Measurements from ENCODE around the gene HOXD10. TPM values are rescaled to one million over a fixed set of nuclear protein-coding genes. Genes with fewer than 3 reads are reported as not detected.

Gene HOXD10
- total RNA-seq, 1 donor from 2014 or later: not detected

DNA sequence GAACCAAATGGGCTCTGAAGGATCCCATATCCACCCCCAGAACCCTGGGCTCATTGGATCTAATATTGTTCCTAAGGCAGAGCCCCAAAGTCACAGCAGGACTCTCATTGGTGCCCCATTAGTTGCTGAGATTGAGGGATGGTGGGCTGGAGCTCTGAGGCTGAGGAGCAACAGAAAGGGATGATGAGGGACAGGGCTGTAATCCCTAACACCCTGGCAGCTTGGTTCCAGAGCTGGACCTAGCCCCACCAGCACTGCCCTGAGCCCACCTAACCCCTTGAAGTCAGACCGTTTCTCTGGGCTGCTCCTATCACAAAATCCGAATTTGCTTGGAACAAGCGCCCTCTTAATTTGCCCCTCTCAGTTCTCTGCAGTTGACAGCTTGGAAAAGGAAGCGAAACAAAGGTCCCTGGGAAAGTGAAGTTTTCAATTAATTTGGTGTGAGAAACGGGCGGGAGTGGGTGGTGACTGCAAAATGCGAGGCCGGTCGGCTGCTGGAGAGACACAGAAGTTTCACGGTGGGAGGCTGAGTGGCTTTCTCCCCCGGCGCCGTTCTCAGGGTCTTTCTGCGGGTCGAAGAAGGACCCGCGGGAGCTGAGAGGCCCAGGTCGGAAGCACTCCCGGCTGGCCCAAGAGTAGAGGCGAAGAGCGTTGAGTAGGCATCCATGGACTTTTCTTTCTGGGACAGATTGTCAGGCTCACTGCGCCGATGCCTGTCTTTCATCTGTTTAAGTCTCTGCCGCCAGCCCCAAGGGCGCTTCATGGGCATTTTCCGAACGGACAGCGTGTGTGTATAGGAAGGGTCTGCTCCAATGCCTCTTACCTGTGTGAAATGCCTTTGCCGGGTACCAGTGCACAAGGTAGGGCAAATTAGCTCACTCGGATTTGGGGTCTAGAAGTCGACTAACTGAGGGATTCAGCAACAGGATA lies 25.0 kb upstream of the HOXD10 start:
- no peaks in the 10 kb centered on the region for H3K36me3 ChIP-seq
- H3K4me3 ChIP-seq: no peak overlapping the region
- intact Hi-C loops (cut with DNase I): loop anchor here (5.0 to 10.0 kb wide), 3 partner anchors 724 to 1757 kb away; partner anchors contain the start of gene SP9
- DNase-seq (ENCODE audit: low spot score in 2 of 2): peak in 1 of 2 donors; percentile 34
- H3K4me1 ChIP-seq: peaks cover 6 to 7% of the 10 kb centered on the region in 2 donors
- H3K27ac ChIP-seq: no peak overlapping the region
- TF ChIP-seq, protein P1, sequence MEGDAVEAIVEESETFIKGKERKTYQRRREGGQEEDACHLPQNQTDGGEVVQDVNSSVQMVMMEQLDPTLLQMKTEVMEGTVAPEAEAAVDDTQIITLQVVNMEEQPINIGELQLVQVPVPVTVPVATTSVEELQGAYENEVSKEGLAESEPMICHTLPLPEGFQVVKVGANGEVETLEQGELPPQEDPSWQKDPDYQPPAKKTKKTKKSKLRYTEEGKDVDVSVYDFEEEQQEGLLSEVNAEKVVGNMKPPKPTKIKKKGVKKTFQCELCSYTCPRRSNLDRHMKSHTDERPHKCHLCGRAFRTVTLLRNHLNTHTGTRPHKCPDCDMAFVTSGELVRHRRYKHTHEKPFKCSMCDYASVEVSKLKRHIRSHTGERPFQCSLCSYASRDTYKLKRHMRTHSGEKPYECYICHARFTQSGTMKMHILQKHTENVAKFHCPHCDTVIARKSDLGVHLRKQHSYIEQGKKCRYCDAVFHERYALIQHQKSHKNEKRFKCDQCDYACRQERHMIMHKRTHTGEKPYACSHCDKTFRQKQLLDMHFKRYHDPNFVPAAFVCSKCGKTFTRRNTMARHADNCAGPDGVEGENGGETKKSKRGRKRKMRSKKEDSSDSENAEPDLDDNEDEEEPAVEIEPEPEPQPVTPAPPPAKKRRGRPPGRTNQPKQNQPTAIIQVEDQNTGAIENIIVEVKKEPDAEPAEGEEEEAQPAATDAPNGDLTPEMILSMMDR (IDR thresholded peaks at IDR 0.05): no peak
- H3K9me3 ChIP-seq: no peaks in the 10 kb centered on the region
- peaks cover 62% of the 10 kb centered on the region for H3K27me3 ChIP-seq

DNA sequence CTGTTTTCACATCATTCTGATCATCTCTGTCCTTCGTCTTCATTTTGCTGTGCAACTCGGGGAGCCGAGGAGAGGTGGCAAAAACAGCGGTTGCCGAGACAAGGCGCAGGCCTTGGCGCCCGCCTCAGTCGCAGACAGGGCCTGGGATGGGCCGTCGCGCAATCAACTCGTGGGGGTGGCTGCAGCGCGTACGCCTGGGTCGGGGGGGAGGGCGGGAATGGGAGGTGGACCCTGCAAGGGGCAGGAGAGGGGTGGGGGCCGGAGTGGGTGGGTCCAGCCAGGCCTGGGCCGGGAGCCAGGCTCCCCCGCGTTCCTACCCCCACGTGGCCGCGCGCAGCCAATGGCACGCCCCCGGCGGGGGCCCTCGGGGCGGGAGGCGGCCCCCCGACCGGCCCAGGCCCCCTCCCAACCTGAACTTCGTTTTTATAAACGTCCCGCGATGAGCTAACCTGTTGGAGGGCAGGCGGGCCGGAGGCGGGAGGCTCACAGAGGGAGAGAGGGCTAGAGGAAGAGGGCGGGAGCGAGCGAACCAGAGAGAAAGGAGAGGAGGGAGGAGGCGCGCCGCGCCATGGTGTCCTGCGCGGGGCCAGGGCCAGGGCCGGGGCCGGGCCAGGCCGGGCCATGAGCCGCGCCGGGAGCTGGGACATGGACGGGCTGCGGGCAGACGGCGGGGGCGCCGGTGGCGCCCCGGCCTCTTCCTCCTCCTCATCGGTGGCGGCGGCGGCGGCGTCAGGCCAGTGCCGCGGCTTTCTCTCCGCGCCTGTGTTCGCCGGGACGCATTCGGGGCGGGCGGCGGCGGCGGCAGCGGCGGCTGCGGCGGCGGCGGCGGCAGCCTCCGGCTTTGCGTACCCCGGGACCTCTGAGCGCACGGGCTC lies 24.1 kb upstream of the HOXD10 start, which contains the start of gene HOXD13:
TSS of gene HOXD13 (plus strand) at position 452 of the 875 bp plus-strand sequence. CDS start at position 622, 170 bp downstream.
- Histone ChIP-seq H3K4me1 (peaks cover 15% of the 10 kb centered on the region in 2 donors), H3K36me3 (no peaks in the 10 kb centered on the region), H3K9me3 (no peaks in the 10 kb centered on the region), H3K27me3 (peaks cover 63% of the 10 kb centered on the region), H3K4me3 (peak within 1 kb of the TSS; percentile 47 to 51), H3K27ac (no peak within 1 kb of the TSS)
- intact Hi-C loops (cut with DNase I): loop anchor here (5.0 to 10.0 kb wide), 3 partner anchors 725 to 1758 kb away; partner anchors contain the start of gene SP9
- TF ChIP-seq, protein P1 (IDR thresholded peaks at IDR 0.05): no peak
- peak in 1 of 2 donors; percentile 58 for DNase-seq (ENCODE audit: low spot score in 2 of 2)

DNA sequence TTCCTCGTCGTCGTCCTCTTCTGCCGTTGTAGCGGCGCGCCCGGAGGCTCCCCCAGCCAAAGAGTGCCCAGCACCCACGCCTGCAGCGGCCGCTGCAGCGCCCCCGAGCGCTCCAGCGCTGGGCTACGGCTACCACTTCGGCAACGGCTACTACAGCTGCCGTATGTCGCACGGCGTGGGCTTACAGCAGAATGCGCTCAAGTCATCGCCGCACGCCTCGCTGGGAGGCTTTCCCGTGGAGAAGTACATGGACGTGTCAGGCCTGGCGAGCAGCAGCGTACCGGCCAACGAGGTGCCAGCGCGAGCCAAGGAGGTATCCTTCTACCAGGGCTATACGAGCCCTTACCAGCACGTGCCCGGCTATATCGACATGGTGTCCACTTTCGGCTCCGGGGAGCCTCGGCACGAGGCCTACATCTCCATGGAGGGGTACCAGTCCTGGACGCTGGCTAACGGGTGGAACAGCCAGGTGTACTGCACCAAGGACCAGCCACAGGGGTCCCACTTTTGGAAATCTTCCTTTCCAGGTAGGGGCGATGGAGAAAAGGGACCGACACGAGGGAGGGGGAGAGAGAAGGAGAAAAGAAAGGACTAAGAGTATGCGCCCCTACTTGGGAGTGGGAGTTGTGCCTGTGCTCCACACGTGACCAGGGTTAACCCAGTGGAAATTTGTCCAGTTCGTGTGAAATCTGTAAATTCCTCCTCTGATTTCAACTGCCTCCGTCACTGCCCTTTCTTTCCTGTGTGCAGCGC lies 23.3 kb upstream of the HOXD10 start:
- DNase-seq (ENCODE audit: low spot score in 2 of 2): peak in 1 of 2 donors; percentile 46
- Histone ChIP-seq H3K27ac (no peak overlapping the region), H3K9me3 (no peaks in the 10 kb centered on the region), H3K4me1 (peaks cover 18 to 19% of the 10 kb centered on the region in 2 donors), H3K36me3 (no peaks in the 10 kb centered on the region), H3K27me3 (peaks cover 63% of the 10 kb centered on the region), H3K4me3 (peak overlapping the region; percentile 47 to 51)
- intact Hi-C loops (cut with DNase I): loop anchor here (5.0 to 10.0 kb wide), 3 partner anchors 726 to 1759 kb away; partner anchors contain the start of gene SP9
- TF ChIP-seq, protein P1 (IDR thresholded peaks at IDR 0.05): no peak

DNA sequence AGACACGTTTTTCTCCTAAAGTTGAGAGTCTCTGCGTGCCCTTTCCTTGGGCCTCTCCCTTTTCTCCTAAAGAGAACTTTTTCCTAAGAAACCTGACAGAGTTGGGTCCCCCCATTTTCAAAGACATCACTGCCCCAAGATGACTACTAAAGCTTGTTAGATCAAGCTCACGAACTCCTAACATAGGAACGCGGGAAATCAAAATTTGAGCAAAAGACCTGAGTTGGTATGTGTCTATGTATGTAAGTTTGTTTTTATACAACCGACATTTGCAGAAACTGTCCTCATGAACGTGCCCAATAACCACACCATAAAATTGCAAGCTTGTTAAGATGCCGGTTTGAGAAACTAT lies 22.7 kb upstream of the HOXD10 start:
- Histone ChIP-seq H3K4me1 (peaks cover 18 to 19% of the 10 kb centered on the region in 2 donors), H3K36me3 (no peaks in the 10 kb centered on the region), H3K9me3 (no peaks in the 10 kb centered on the region), H3K27ac (no peak overlapping the region), H3K27me3 (peaks cover 68% of the 10 kb centered on the region), H3K4me3 (no peak overlapping the region)
- TF ChIP-seq, protein P1 (IDR thresholded peaks at IDR 0.05): no peak
- no peak for DNase-seq (ENCODE audit: low spot score in 2 of 2)
- intact Hi-C loops (cut with DNase I): loop anchor here (5.0 to 10.0 kb wide), 3 partner anchors 727 to 1759 kb away; partner anchors contain the start of gene SP9

All from ascending aorta (tissue), 2 donors.